KMS-11 (cell line): ENCODE measurements around the gene TMEM107.

ENCODE experiments used
- H2AFZ ChIP-seq: fragments of 200-600 bp; sonication (generic); 2 replicates; pipeline ENCODE4 v1.6.1; 2016; ENCODE audit warnings: antibody characterized with exemption, mixed run types, low read depth
- H3K27ac ChIP-seq: fragments of 200-600 bp; sonication (generic); 2 replicates; pipeline ENCODE4 v1.6.1; 2016; ENCODE audit warnings: mild to moderate bottlenecking, mixed run types
- H3K27me3 ChIP-seq: fragments of 200-600 bp; sonication (generic); 2 replicates; pipeline ENCODE4 v1.6.1; 2017; ENCODE audit warnings: mild to moderate bottlenecking, low read depth, mixed run types, moderate library complexity; ENCODE audit not compliant: insufficient read depth
- H3K36me3 ChIP-seq: fragments of 200-600 bp; sonication (generic); 2 replicates; pipeline ENCODE4 v1.6.1; 2017; ENCODE audit warnings: mild to moderate bottlenecking, mixed run types; ENCODE audit not compliant: insufficient read depth
- H3K4me1 ChIP-seq: fragments of 200-600 bp; sonication (generic); 2 replicates; pipeline ENCODE4 v1.6.1; 2016; ENCODE audit warnings: mild to moderate bottlenecking, low read depth, mixed run types; ENCODE audit not compliant: poor library complexity, severe bottlenecking
- H3K4me2 ChIP-seq: fragments of 200-600 bp; sonication (generic); 2 replicates; pipeline ENCODE4 v1.7.0; 2016; ENCODE audit warnings: mild to moderate bottlenecking, mixed run types
- H3K4me3 ChIP-seq: fragments of 200-600 bp; sonication (generic); IDR thresholded peaks from 2 replicates; pipeline ENCODE4 v1.6.1; 2017; ENCODE audit warnings: low read depth, low read length, mixed read lengths; ENCODE audit not compliant: insufficient read depth
- H3K79me2 ChIP-seq: fragments of 200-600 bp; sonication (generic); 2 replicates; pipeline ENCODE4 v1.6.1; 2016; ENCODE audit warnings: low read depth, mixed run types; ENCODE audit not compliant: insufficient read depth
- H3K9ac ChIP-seq: fragments of 200-600 bp; sonication (generic); 2 replicates; pipeline ENCODE4 v1.6.1; 2016; ENCODE audit warnings: mild to moderate bottlenecking, mixed run types
- H4K20me1 ChIP-seq: fragments of 200-600 bp; sonication (generic); 2 replicates; pipeline ENCODE4 v1.6.1; 2016; ENCODE audit warnings: mild to moderate bottlenecking, mixed run types; ENCODE audit not compliant: insufficient read depth
- TF ChIP-seq, protein P1 (sequence below): fragments of 200-600 bp; sonication (generic); conservative IDR thresholded peaks from 2 replicates; pipeline ENCODE4 v1.6.1; 2017; ENCODE audit warnings: low read depth, mild to moderate bottlenecking, antibody characterized with exemption, low read length, moderate library complexity, mixed read lengths

TMEM107 gene

DNA sequence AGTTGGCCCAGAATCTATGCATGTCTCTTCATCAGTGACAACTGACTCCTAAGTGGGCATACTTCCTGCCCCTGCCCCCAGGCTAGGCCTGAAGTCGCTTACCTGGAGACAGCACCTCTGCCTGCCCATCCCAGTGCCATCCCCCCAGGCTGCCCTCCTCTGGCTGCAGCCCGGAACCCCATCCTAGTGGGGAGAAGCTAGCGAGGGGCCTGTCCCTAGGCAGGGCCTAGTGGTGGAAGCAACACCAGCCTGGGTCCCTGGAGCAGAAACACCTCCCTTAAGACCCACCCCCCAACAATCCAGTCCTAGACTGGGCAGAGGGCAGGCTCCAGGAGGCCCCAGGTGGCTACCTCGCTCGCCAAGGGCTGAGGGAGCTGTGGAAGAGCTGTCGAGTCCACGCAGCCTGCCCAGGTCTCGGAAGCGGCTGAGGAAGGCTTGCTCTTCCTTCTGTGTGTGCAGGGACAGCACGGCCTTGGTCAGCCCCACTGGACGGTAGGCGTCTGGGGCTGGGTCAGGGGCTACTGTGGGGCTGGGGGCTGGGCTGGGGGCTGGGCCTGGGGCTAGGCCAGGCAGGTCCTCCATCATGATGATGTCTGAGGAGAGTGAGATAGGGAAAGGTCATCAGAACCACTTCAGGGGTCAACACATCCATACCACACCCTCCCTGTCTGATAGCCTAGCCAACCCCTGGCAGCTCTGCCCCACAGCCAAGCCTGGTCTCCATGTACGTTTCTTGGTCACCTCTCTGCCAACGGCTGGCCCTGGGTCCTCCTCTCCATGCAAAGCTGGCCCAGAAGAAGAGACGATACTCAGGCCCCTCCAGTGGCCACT lies 31.6 kb downstream of the TMEM107 start:
- no peak overlapping the region for H3K4me3 ChIP-seq
- no peaks in the 10 kb centered on the region for H3K27me3 ChIP-seq
- no peak overlapping the region for H2AFZ ChIP-seq
- H3K79me2 ChIP-seq, result no peaks in the 10 kb centered on the region
- no peaks in the 10 kb centered on the region for H3K4me1 ChIP-seq
- H3K9ac ChIP-seq, result no peak overlapping the region
- no peaks in the 10 kb centered on the region for H3K36me3 ChIP-seq
- TF ChIP-seq, protein P1, sequence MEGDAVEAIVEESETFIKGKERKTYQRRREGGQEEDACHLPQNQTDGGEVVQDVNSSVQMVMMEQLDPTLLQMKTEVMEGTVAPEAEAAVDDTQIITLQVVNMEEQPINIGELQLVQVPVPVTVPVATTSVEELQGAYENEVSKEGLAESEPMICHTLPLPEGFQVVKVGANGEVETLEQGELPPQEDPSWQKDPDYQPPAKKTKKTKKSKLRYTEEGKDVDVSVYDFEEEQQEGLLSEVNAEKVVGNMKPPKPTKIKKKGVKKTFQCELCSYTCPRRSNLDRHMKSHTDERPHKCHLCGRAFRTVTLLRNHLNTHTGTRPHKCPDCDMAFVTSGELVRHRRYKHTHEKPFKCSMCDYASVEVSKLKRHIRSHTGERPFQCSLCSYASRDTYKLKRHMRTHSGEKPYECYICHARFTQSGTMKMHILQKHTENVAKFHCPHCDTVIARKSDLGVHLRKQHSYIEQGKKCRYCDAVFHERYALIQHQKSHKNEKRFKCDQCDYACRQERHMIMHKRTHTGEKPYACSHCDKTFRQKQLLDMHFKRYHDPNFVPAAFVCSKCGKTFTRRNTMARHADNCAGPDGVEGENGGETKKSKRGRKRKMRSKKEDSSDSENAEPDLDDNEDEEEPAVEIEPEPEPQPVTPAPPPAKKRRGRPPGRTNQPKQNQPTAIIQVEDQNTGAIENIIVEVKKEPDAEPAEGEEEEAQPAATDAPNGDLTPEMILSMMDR, result no peak
- no peak overlapping the region for H3K4me2 ChIP-seq
- H3K27ac ChIP-seq, result no peak overlapping the region
- H4K20me1 ChIP-seq, result no peaks in the 10 kb centered on the region

DNA sequence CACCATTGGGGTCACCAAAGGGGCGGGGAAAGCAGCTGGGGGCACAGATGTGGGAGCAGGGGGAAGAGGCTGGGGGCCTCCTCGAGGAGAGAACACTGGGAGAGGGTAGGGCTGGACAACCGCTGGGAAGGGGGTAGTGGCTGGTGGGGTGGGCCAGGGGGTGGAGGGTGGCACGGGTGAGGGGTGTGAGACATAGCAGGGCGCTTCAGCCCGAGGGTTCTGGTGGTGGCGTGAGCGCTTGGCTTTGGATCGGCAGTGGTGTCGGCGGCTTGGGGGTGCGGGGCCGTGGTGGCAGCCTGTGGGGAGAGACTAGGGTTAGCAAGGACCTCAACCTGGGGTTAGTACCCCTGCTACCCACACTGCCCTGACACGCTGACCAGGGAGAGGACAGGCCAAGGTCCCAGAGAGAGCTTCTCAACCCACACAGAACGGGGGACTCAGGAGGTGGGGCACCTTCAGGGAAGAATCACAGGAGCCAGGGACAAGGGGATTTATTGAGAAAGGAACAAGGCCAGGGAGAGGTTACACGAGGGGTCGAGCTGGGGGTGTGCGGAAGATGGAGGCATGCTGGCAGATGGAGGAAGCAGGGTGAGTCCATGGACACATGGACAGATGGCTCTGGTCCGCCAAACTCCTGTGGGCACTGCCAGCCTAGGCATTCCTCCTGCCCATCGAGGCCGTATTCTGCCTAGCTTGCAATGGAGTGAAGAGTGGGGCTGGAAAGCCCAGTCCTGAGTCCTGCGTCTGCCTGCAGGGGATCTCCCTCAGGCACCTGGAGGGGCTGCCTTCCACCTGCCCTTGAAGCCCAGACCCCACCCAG lies 32.4 kb downstream of the TMEM107 start:
- Histone ChIP-seq H3K4me1 (no peaks in the 10 kb centered on the region), H2AFZ (no peak overlapping the region), H3K79me2 (no peaks in the 10 kb centered on the region), H3K36me3 (no peaks in the 10 kb centered on the region), H3K4me2 (no peak overlapping the region), H4K20me1 (no peaks in the 10 kb centered on the region), H3K27me3 (no peaks in the 10 kb centered on the region), H3K4me3 (no peak overlapping the region), H3K9ac (no peak overlapping the region), H3K27ac (no peak overlapping the region)
- TF ChIP-seq, protein P1, result no peak

DNA sequence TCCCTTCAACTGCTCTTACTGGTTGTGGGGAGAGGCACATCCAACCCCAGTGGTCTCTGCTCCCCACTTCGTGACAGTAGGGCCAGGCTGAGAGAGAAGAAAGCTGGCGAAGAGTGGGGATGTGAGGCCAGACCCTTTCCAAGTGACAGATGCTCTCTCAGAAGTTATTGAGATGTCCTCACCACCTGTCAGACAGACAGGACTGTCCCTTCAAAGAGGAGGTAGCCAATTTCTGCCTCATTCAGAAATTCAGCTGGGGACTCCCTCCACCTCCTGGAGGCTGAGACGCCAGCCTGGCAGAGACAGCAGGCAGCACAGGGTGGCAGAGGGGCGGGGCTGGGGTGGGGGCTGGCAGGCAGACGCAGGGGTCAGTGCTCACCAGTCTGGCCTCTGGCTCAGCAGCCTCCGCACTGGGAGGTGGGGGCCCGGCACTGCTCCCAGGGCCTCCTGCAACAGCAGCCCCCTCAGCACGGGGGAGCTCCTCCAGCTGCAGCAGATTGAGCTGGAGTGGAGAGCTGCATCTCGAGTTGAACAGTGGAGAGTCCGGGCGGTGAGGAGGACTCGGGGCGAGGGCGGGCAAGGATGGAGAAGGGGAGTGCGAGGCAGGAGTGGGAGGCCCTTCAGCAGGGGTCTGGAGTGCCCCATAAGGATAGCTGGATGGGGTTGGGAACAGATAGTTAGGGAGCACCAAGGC lies 33.1 kb downstream of the TMEM107 start:
- Histone ChIP-seq H3K79me2 (no peaks in the 10 kb centered on the region), H3K9ac (no peak overlapping the region), H3K4me2 (no peak overlapping the region), H3K4me3 (no peak overlapping the region), H3K27me3 (no peaks in the 10 kb centered on the region), H3K27ac (no peak overlapping the region), H3K36me3 (no peaks in the 10 kb centered on the region), H4K20me1 (no peaks in the 10 kb centered on the region), H2AFZ (no peak overlapping the region), H3K4me1 (no peaks in the 10 kb centered on the region)
- TF ChIP-seq, protein P1, result no peak

DNA sequence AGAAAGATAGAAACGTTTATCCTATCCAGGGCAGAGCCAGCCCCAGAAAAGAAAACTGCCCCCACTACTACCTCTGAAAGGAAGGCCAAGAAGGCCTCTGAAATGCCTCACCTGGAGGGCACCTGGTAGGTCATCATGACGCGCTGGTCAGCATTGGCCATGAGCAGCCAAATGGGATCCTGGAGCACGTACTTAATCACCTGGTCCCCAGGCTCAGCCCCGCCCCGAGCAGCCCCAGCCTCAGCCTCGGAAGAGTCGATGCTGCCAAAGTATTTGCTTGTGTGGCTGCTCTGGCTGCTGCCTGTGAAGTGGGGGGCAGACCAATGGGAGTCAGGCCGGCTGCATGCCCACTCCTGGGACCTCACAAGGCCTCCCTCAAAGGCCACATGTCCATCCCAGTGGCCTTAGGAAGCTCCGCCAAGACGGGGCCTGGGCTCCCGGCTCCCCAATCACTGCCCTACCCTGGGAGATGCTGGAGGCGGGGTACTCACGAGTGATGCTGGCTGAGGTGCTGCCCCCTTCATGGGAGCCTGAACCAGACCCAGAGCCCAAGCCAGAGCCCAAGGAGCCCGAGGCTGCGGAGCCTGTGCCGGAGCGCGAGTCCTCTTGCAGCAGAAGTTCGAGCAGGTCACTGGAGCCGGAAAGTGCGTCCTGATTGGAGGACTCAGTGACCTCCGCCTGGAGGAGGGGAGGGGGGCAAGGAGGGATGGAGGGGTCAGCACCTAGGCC lies 33.9 kb downstream of the TMEM107 start:
- Histone ChIP-seq H3K9ac (no peak overlapping the region), H3K4me2 (no peak overlapping the region), H3K4me3 (no peak overlapping the region), H2AFZ (no peak overlapping the region), H3K4me1 (no peaks in the 10 kb centered on the region), H3K27ac (no peak overlapping the region), H3K36me3 (no peaks in the 10 kb centered on the region), H3K79me2 (no peaks in the 10 kb centered on the region), H4K20me1 (no peaks in the 10 kb centered on the region), H3K27me3 (no peaks in the 10 kb centered on the region)
- TF ChIP-seq, protein P1, result no peak
